Trophoblast cell (in vitro differentiated cells and primary cell): Measurements from ENCODE around the gene CXCR2.

Experiments
- DNase-seq, 2 donors: peaks; one replicate each; pipeline ENCODE4 v3.0.0-alpha.2; 2016
- H2AFZ ChIP-seq: 2 replicates; pipeline ENCODE4 v1.6.1; 2013; ENCODE audit warnings: low read length, moderate library complexity, mild to moderate bottlenecking; ENCODE audit not compliant: insufficient read depth, poor library complexity
- H2AK5ac ChIP-seq: 2 replicates; pipeline ENCODE4 v1.6.1; 2013; ENCODE audit warnings: mild to moderate bottlenecking, low read length
- H2BK120ac ChIP-seq: 2 replicates; pipeline ENCODE4 v1.6.1; 2013; ENCODE audit warnings: low read length, mild to moderate bottlenecking, moderate library complexity; ENCODE audit not compliant: insufficient read depth, poor library complexity
- H2BK12ac ChIP-seq: 2 replicates; pipeline ENCODE4 v1.6.1; 2013; ENCODE audit warnings: mild to moderate bottlenecking, low read length, moderate library complexity
- H2BK5ac ChIP-seq: 2 replicates; pipeline ENCODE4 v1.6.1; 2013; ENCODE audit warnings: low read length, low read depth, moderate library complexity, mild to moderate bottlenecking; ENCODE audit not compliant: poor library complexity
- H3K14ac ChIP-seq: 2 replicates; pipeline ENCODE4 v1.6.1; 2013; ENCODE audit warnings: mild to moderate bottlenecking, low read length
- H3K18ac ChIP-seq: 2 replicates; pipeline ENCODE4 v1.6.1; 2013; ENCODE audit warnings: mild to moderate bottlenecking, low read length
- H3K23ac ChIP-seq: 2 replicates; pipeline ENCODE4 v1.6.1; 2013; ENCODE audit warnings: low read length
- H3K27ac ChIP-seq: 2 replicates; pipeline ENCODE4 v1.5.1; 2013; ENCODE audit warnings: low read depth, mild to moderate bottlenecking, inconsistent platforms, low read length, moderate library complexity
- H3K27me3 ChIP-seq: 2 replicates; pipeline ENCODE4 v1.6.1; 2013; ENCODE audit warnings: inconsistent platforms, mild to moderate bottlenecking, low read length, moderate library complexity; ENCODE audit not compliant: insufficient read depth
- H3K36me3 ChIP-seq, 2 experiments: 1 replicate in 1 of 2; 2 replicates in 1 of 2; pipeline ENCODE4 v1.6.1; 2013; ENCODE audit warnings: low read length in 2 of 2, mild to moderate bottlenecking in 2 of 2, moderate library complexity in 1 of 2; ENCODE audit not compliant: insufficient read depth in 2 of 2, control insufficient read depth in 1 of 2
- H3K4ac ChIP-seq: 2 replicates; pipeline ENCODE4 v1.6.1; 2013; ENCODE audit warnings: low read depth, mild to moderate bottlenecking, low read length, moderate library complexity
- H3K4me1 ChIP-seq, 2 experiments: 1 replicate in 1 of 2; 2 replicates in 1 of 2; pipeline ENCODE4 v1.6.1; 2013; ENCODE audit warnings: low read length in 2 of 2, mild to moderate bottlenecking in 2 of 2, moderate library complexity in 1 of 2; ENCODE audit not compliant: insufficient read depth in 2 of 2, control insufficient read depth in 1 of 2
- H3K4me2 ChIP-seq: 2 replicates; pipeline ENCODE4 v1.6.1; 2013; ENCODE audit warnings: inconsistent platforms, mild to moderate bottlenecking, low read length, moderate library complexity
- H3K4me3 ChIP-seq: 2 replicates; pipeline ENCODE4 v1.5.1; 2013; ENCODE audit warnings: mild to moderate bottlenecking, low read depth, low read length, inconsistent platforms
- H3K79me1 ChIP-seq: one replicate; pipeline ENCODE4 v1.6.1; 2013; ENCODE audit warnings: low read length
- H3K79me2 ChIP-seq: 2 replicates; pipeline ENCODE4 v1.6.1; 2013; ENCODE audit warnings: low read length, mild to moderate bottlenecking; ENCODE audit not compliant: control insufficient read depth, insufficient read depth, poor library complexity
- H3K9ac ChIP-seq: 2 replicates; pipeline ENCODE4 v1.6.1; 2013; ENCODE audit warnings: mild to moderate bottlenecking, low read length
- H3K9me3 ChIP-seq: 2 replicates; pipeline ENCODE4 v1.6.1; 2013; ENCODE audit warnings: low read depth, mild to moderate bottlenecking, control low read depth, inconsistent platforms, low read length; ENCODE audit not compliant: insufficient read depth
- H4K12ac ChIP-seq: 2 replicates; pipeline ENCODE4 v1.6.1; 2013; ENCODE audit warnings: low read depth, mild to moderate bottlenecking, low read length, moderate library complexity
- H4K8ac ChIP-seq: 2 replicates; pipeline ENCODE4 v1.6.1; 2013; ENCODE audit warnings: low read depth, mild to moderate bottlenecking, low read length, moderate library complexity
- H4K91ac ChIP-seq: one replicate; pipeline ENCODE4 v1.6.1; 2013; ENCODE audit warnings: low read depth, mild to moderate bottlenecking, low read length, moderate library complexity
- WGBS: extraction: QIAGEN DNeasy Blood & Tissue Kit; methylation state at CpG from one replicate; pipeline ENCODE4 v1.1.7; 2013; ENCODE audit warnings: missing lambda C conversion rate; ENCODE audit not compliant: insufficient read length, insufficient coverage; ENCODE audit errors: extremely low coverage; 5-methylcytosine and 5-hydroxymethylcytosine counted together

Gene CXCR2

GRCh38 chr2:218162814-218163213, 37.0 kb downstream of the CXCR2 start:
- Histone ChIP-seq H3K4ac (no peak overlapping the region), H3K9me3 (peaks cover 3% of the 10 kb centered on the region), H3K79me2 (no peaks in the 10 kb centered on the region), H2AK5ac (no peak overlapping the region), H4K91ac (no peak overlapping the region), H3K27ac (no peak overlapping the region), H2BK5ac (no peak overlapping the region), H2AFZ (no peak overlapping the region), H3K79me1 (no peaks in the 10 kb centered on the region), H3K23ac (no peak overlapping the region), H2BK120ac (no peak overlapping the region), H3K36me3 (no peaks in the 10 kb centered on the region), H2BK12ac (no peak overlapping the region), H3K27me3 (no peaks in the 10 kb centered on the region), H3K4me2 (no peak overlapping the region), H3K4me1 (no peaks in the 10 kb centered on the region), H3K4me3 (no peak overlapping the region), H4K8ac (no peak overlapping the region), H3K18ac (no peak overlapping the region), H3K9ac (no peak overlapping the region), H3K14ac (no peak overlapping the region), H4K12ac (no peak overlapping the region)
- DNase-seq: no peak
- WGBS: no CpG with 5 or more reads among the region's 1 CpG

DNA sequence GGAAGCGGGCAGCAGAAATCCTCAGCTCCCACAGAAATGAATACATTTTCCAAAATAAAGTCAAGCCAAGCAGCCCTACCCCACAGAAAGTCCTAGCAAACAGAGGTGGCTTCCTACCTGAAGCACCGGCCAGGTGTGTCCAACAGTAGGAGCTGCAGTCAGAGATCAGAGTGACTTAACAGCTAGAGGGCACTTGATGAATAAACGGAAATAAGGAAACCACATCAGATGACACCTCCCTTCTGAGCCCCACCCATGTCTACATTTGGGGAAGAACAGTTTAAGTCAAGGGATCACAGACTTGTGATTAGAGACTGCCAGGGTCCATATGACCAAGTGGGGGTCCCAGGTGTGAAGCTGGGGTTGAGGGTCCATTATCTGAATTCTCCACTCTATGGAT, 41.0 kb downstream of the CXCR2 start, which contains the start of gene CXCR1:
Gene CXCR1, minus strand, starts transcription at position 172 of the 400 bp plus-strand sequence. CDS start 1,751 bp downstream, outside the sequence.
- no peak for DNase-seq
- H3K36me3 ChIP-seq: no peaks in the 10 kb centered on the region
- no peak within 1 kb of the TSS for H3K4me2 ChIP-seq
- no peak within 1 kb of the TSS for H3K18ac ChIP-seq
- H3K27me3 ChIP-seq: no peaks in the 10 kb centered on the region
- WGBS: no CpG with 5 or more reads among the region's 3 CpGs
- H3K9ac ChIP-seq: no peak within 1 kb of the TSS
- H3K23ac ChIP-seq: no peak within 1 kb of the TSS
- H3K4me1 ChIP-seq: peaks cover 2 to 3% of the 10 kb centered on the region in 2 experiments
- H3K14ac ChIP-seq: no peak within 1 kb of the TSS
- no peak within 1 kb of the TSS for H4K8ac ChIP-seq
- H3K79me2 ChIP-seq: no peaks in the 10 kb centered on the region
- H3K79me1 ChIP-seq: no peaks in the 10 kb centered on the region
- no peak within 1 kb of the TSS for H4K12ac ChIP-seq
- no peak within 1 kb of the TSS for H3K4me3 ChIP-seq
- H4K91ac ChIP-seq: no peak within 1 kb of the TSS
- no peak within 1 kb of the TSS for H2BK5ac ChIP-seq
- H2BK120ac ChIP-seq: no peak within 1 kb of the TSS
- H2AFZ ChIP-seq: no peak within 1 kb of the TSS
- no peak within 1 kb of the TSS for H2AK5ac ChIP-seq
- no peak within 1 kb of the TSS for H3K27ac ChIP-seq
- no peak within 1 kb of the TSS for H2BK12ac ChIP-seq
- peaks cover 3% of the 10 kb centered on the region for H3K9me3 ChIP-seq
- no peak within 1 kb of the TSS for H3K4ac ChIP-seq

DNA sequence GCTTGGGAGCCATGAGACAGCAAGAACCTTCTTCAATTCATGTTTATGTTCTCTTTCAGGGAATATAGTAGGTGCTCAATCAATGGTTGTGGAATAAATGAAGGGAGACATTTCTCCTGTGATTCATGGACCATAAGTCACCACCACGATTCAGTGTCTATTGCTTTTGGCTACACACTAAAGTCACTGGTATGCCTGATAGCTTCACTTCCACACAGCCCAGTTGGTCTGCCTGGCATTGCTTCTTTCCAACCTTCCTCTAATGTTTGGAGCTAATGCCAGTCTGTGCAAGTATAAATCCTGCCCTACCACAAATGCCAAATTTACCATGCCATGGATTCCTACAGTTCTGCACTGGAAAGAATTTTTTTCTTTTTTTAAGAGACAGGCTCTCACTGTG, 42.2 kb downstream of the CXCR2 start:
- no peak overlapping the region for H4K8ac ChIP-seq
- DNase-seq: no peak
- H3K27ac ChIP-seq: no peak overlapping the region
- no peak overlapping the region for H3K4me3 ChIP-seq
- no peak overlapping the region for H3K9ac ChIP-seq
- peaks cover 2 to 3% of the 10 kb centered on the region in 2 experiments for H3K4me1 ChIP-seq
- peaks cover 3% of the 10 kb centered on the region for H3K9me3 ChIP-seq
- no peak overlapping the region for H4K91ac ChIP-seq
- H3K36me3 ChIP-seq: no peaks in the 10 kb centered on the region
- H3K79me2 ChIP-seq: no peaks in the 10 kb centered on the region
- H3K14ac ChIP-seq: no peak overlapping the region
- no peak overlapping the region for H4K12ac ChIP-seq
- no peak overlapping the region for H3K23ac ChIP-seq
- H3K4me2 ChIP-seq: no peak overlapping the region
- no peak overlapping the region for H2AFZ ChIP-seq
- no CpG with 5 or more reads among the region's 1 CpG for WGBS
- no peak overlapping the region for H3K4ac ChIP-seq
- H3K27me3 ChIP-seq: no peaks in the 10 kb centered on the region
- no peak overlapping the region for H2BK5ac ChIP-seq
- H3K79me1 ChIP-seq: no peaks in the 10 kb centered on the region
- no peak overlapping the region for H2BK12ac ChIP-seq
- H2BK120ac ChIP-seq: no peak overlapping the region
- no peak overlapping the region for H2AK5ac ChIP-seq
- H3K18ac ChIP-seq: no peak overlapping the region

- no peak overlapping the region for H2AK5ac ChIP-seq
- no peak overlapping the region for H2AFZ ChIP-seq
- no peaks in the 10 kb centered on the region for H3K27me3 ChIP-seq
- H3K14ac ChIP-seq: no peak overlapping the region
- no peak overlapping the region for H4K12ac ChIP-seq
- no peak overlapping the region for H2BK5ac ChIP-seq
- H3K9me3 ChIP-seq: peaks cover 3% of the 10 kb centered on the region
- no peak overlapping the region for H3K4me3 ChIP-seq
- H4K8ac ChIP-seq: no peak overlapping the region
- no peak overlapping the region for H2BK120ac ChIP-seq
- no peaks in the 10 kb centered on the region for H3K79me2 ChIP-seq
- no peak overlapping the region for H2BK12ac ChIP-seq
- H3K4ac ChIP-seq: no peak overlapping the region
- H3K23ac ChIP-seq: no peak overlapping the region
- H4K91ac ChIP-seq: no peak overlapping the region
- no peak overlapping the region for H3K4me2 ChIP-seq
- no peaks in the 10 kb centered on the region for H3K36me3 ChIP-seq
- no CpG with 5 or more reads among the region's 9 CpGs for WGBS
- H3K9ac ChIP-seq: no peak overlapping the region
- H3K79me1 ChIP-seq: no peaks in the 10 kb centered on the region
- H3K27ac ChIP-seq: no peak overlapping the region
- no peak overlapping the region for H3K18ac ChIP-seq
- H3K4me1 ChIP-seq: peaks cover 2 to 3% of the 10 kb centered on the region in 2 experiments
- peak; percentile 72 to 91 for DNase-seq
These were observed 43.0 kb downstream of the CXCR2 start for GRCh38 chr2:218168635-218169462.
